HepG2 (cell line): Measurements from ENCODE around the gene EPB41L3.

ENCODE experiments used
- ATF6 ChIP-seq: sonication (generic); formaldehyde crosslinking; conservative IDR thresholded peaks from 2 replicates; pipeline ENCODE4 v1.4.0; 2020; ENCODE audit warnings: missing genetic modification reagents
- CBX1 ChIP-seq: IDR thresholded peaks from one replicate; pipeline ENCODE4 v1.6.1; 2016; ENCODE audit warnings: antibody characterized with exemption, low read depth
- CTCF ChIP-seq: sonication (generic); formaldehyde crosslinking; IDR thresholded peaks from 2 replicates; pipeline ENCODE4 v1.5.0; 2020; ENCODE audit warnings: mild to moderate bottlenecking, missing genetic modification reagents, moderate library complexity
- MAF1 ChIP-seq: sonication (generic); formaldehyde crosslinking; IDR thresholded peaks from 2 replicates; pipeline ENCODE4 v1.5.0; 2020; ENCODE audit warnings: missing genetic modification reagents, borderline replicate concordance
- MAZ ChIP-seq, 2 experiments: sonication (generic) in 1 of 2; formaldehyde crosslinking in 1 of 2; IDR thresholded peaks; 2 replicates each; pipeline versions ENCODE4 v1.5.0 to v1.6.1; 2012 to 2020; ENCODE audit warnings: low read depth in 2 of 2, mild to moderate bottlenecking in 2 of 2, borderline replicate concordance in 1 of 2, improper control_type of control experiment in 1 of 2, low read length in 1 of 2, missing genetic modification reagents in 1 of 2, moderate library complexity in 1 of 2
- POLR2AphosphoS5 ChIP-seq: IDR thresholded peaks from 2 replicates; pipeline ENCODE4 v1.6.1; 2012; ENCODE audit warnings: low read depth, low read length
- ZBTB7A ChIP-seq: sonication (generic); formaldehyde crosslinking; IDR thresholded peaks from 2 replicates; pipeline ENCODE4 v1.8.0; 2022; ENCODE audit warnings: mild to moderate bottlenecking, missing genetic modification reagents
- ZNF180 ChIP-seq: sonication (generic); formaldehyde crosslinking; IDR thresholded peaks from 2 replicates; pipeline ENCODE4 v1.4.0; 2020; ENCODE audit warnings: low read depth, missing genetic modification reagents, borderline replicate concordance
- ZNF576 ChIP-seq: sonication (generic); formaldehyde crosslinking; IDR thresholded peaks from 2 replicates; pipeline ENCODE4 v1.4.0; 2020; ENCODE audit warnings: mild to moderate bottlenecking, missing genetic modification reagents

- TF ChIP-seq ZBTB7A (CRISPR knock-in tag) (no peak), MAF1 (CRISPR knock-in tag) (no peak), POLR2AphosphoS5 (no peak), ZNF180 (CRISPR knock-in tag) (no peak), MAZ (IDR thresholded peaks at IDR 0.05; ENCODE audit: borderline replicate concordance, low read depth, low read length) (no peak), MAZ (CRISPR knock-in tag; IDR thresholded peaks at IDR 0.05; ENCODE audit: low read depth) (no peak), ATF6 (CRISPR knock-in tag) (no peak), CBX1 (no peak), CTCF (no peak), ZNF576 (CRISPR knock-in tag) (no peak)
These were observed 154.4 kb downstream of the EPB41L3 start for GRCh38 chr18:5389356-5389755.
